Choroid plexus epithelial cell (primary cell): ENCODE data around the gene LAMA4.

Experiments used
- DNase-seq: peaks from one replicate; pipeline ENCODE4 v3.0.0-alpha.2; 2010; ENCODE audit warnings: low read depth
- H3K4me3 ChIP-seq: 2 replicates; pipeline ENCODE4 v1.5.1; 2011; ENCODE audit warnings: low read depth, mild to moderate bottlenecking, control low read depth, low read length, moderate library complexity
- TF ChIP-seq, protein P1 (sequence below): conservative IDR thresholded peaks from 2 replicates; pipeline ENCODE4 v1.5.1; 2011; ENCODE audit warnings: low read depth, mild to moderate bottlenecking, control low read depth, inconsistent platforms, low read length, moderate library complexity

LAMA4 gene

DNA sequence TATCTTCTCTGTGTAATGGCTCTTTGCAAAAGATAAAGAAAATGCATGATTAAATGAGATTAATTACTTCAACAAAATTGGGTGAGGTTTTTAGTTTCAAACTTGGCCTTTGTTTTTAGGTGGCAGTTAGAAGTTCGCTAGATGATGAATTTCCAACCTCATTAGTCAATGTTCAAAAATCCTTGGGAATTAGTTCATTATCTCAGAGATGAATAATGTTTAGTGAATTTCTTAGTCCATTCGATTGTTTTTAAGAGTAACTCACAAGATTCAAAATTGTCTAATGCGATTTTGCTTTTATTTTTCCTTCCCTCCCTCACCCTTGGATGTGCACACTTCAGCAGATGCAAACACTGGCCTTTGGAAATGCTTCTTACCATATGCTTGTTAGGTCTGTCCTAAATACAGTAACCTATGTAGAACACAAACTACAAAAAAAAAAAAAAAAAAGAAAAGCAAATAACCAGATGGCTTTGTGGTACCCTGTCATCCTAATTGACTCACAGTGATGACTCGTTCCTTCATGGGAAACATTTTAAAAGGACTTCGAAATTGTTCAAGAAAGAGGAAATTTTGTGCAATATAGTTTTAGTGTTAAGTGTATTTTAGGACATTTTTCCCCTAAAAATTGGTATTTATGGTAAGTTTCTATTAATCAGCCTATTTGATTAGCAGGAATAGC, 100.3 kb downstream of the LAMA4 start:
- DNase-seq, result peak; percentile 81
- H3K4me3 ChIP-seq, result no peak overlapping the region
- TF ChIP-seq, protein P1, sequence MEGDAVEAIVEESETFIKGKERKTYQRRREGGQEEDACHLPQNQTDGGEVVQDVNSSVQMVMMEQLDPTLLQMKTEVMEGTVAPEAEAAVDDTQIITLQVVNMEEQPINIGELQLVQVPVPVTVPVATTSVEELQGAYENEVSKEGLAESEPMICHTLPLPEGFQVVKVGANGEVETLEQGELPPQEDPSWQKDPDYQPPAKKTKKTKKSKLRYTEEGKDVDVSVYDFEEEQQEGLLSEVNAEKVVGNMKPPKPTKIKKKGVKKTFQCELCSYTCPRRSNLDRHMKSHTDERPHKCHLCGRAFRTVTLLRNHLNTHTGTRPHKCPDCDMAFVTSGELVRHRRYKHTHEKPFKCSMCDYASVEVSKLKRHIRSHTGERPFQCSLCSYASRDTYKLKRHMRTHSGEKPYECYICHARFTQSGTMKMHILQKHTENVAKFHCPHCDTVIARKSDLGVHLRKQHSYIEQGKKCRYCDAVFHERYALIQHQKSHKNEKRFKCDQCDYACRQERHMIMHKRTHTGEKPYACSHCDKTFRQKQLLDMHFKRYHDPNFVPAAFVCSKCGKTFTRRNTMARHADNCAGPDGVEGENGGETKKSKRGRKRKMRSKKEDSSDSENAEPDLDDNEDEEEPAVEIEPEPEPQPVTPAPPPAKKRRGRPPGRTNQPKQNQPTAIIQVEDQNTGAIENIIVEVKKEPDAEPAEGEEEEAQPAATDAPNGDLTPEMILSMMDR, result no peak

DNA sequence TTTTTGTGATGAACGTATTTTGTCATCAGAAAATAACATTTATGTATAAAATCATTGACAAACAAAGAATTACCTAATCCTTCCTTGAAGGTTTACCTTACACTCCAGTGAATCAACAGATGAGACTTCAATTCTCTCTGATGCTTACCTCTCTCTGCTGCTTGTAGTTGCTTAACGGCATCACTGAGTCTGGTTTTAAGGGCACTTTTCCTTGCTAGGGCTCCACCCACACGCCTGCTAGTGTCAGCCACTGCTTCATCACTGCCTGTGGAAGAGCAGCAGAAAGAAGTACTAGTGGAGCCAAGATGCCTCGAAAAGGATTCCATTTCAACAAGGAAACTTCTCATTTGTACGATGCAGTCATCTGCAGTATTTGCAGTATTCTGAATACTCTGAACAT, 104.0 kb downstream of the LAMA4 start:
- TF ChIP-seq, protein P1, result no peak
- H3K4me3 ChIP-seq, result no peak overlapping the region
- DNase-seq, result peak; percentile 48

DNA sequence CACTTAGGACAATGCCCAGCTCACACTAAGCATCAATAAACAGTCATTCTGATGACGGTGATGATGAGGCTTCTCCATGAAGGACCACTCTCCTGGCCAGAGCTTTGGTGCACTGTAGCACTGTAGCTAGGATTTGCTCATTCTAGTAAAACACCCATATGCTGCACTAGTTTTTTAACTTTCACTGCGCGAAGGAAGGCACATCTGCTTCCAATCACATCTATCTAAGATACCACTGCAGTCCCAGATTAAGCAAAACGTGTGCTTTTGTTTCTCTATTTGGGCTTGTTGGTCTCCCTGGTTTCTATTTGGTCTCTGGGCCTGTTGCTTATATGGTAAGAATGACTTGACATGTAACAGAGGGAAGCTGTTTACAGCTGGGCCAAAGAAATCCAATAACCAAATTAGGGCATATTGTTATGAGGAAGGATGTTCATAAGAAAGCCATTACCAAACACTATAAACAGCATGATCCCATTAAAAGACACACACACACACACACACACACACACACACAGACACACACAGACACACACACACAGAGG, 104.6 kb downstream of the LAMA4 start:
- DNase-seq, result peak; percentile 60

DNA sequence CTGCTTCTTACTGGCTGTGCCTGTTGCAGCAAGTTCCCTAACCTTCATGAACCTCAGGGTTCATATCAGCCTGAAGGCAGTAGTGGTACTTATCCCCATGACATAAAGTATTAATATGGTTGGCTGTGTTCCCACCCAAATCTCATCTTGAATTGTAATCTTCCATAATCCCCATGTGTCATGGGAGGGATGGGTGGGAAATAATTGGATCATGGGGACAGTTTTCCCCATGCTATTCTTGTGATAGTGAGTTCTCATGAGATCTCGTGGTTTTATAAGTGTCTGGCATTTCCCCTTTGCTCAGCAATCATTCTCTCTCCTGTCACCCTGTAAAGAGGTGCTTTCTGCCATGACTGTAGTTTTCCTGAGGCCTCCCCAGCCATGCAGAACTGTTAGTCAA, 105.1 kb downstream of the LAMA4 start:
- no peak for DNase-seq
- TF ChIP-seq, protein P1, result no peak
- H3K4me3 ChIP-seq, result no peak overlapping the region

More for the DNA sequence above, 104.6 kb downstream of the LAMA4 start:
- H3K4me3 ChIP-seq, result no peak overlapping the region
- TF ChIP-seq, protein P1, result no peak

DNA sequence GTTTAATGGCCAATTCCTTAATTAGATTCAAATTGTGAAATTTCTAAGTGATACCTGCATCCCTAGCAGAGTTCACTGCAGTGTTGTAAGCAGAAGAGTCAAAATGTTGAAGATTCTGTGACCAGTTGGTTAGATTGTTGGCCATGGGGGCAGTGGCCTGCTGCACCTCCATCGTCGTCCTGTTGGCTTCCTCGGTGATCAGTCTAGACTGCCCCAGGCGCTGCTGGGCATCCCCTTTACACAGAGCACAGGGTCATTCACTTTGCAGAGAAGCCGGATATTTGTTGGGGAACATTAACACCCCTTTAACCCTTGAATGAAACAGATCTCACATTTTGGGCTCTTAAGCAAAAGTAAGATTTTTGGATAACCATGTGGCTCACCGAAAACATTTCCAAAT, 106.3 kb downstream of the LAMA4 start:
- TF ChIP-seq, protein P1, result no peak
- DNase-seq, result no peak
- no peak overlapping the region for H3K4me3 ChIP-seq

DNA sequence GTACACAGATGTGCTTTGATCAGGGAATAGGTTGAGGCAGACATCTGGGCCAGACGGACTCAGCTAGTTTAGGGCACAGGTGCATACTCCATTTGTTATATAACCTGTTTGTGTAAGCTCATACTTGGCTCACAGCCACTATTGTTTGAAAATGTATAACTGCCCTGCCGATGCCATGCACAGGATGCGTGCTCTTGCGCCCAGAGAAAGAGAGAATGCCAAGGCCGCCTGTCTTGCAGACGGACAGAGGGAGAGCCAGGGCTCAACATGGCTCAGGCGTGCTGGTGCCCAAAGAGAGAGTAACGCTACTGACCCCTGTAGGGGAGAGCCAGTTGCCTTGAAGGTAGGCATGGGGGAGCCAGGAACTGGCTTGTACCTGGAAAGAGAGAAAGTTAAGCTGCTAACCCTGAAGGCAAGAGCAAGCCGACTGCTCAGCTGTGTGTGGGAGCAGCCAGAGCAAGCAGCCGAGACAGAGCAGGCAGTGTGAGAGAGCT, 109.2 kb downstream of the LAMA4 start:
- no peak for DNase-seq
- no peak overlapping the region for H3K4me3 ChIP-seq
- TF ChIP-seq, protein P1, result no peak
